Stomach smooth muscle (tissue), 2 donors: Measurements from ENCODE around the gene TMOD1.
"Not testable (repeated sequence)": the region's sequence is repeated elsewhere in the genome, so short reads cannot be mapped to it uniquely, and the experiment has no call there.

Experiments
- H3K27ac ChIP-seq: one replicate; pipeline ENCODE4 v1.7.0; 2013; ENCODE audit warnings: mild to moderate bottlenecking, low read length, inconsistent platforms
- H3K27me3 ChIP-seq, 2 donors: one replicate each; pipeline ENCODE4 v1.7.0; 2013; ENCODE audit warnings: low read length in 2 of 2; ENCODE audit not compliant: insufficient read depth in 2 of 2, control insufficient read depth in 1 of 2
- H3K36me3 ChIP-seq, 2 donors: one replicate each; pipeline ENCODE4 v1.7.0; 2013; ENCODE audit warnings: low read length in 2 of 2; ENCODE audit not compliant: control insufficient read depth in 2 of 2, insufficient read depth in 2 of 2
- H3K4me1 ChIP-seq: one replicate; pipeline ENCODE4 v1.7.0; 2013; ENCODE audit warnings: low read length; ENCODE audit not compliant: control insufficient read depth, insufficient read depth
- H3K4me3 ChIP-seq, 2 donors: one replicate each; pipeline ENCODE4 v1.7.0; 2013; ENCODE audit warnings: low read length in 2 of 2
- H3K9ac ChIP-seq, 2 donors: one replicate each; pipeline ENCODE4 v1.7.0; 2013; ENCODE audit warnings: low read length in 2 of 2, mild to moderate bottlenecking in 1 of 2
- H3K9me3 ChIP-seq, 2 donors: one replicate each; pipeline ENCODE4 v1.7.0; 2013; ENCODE audit warnings: low read length in 2 of 2; ENCODE audit not compliant: control insufficient read depth in 2 of 2
- donor health status: healthy.
- donor health status: Pancreatic carcinoma.

The TMOD1 gene

DNA sequence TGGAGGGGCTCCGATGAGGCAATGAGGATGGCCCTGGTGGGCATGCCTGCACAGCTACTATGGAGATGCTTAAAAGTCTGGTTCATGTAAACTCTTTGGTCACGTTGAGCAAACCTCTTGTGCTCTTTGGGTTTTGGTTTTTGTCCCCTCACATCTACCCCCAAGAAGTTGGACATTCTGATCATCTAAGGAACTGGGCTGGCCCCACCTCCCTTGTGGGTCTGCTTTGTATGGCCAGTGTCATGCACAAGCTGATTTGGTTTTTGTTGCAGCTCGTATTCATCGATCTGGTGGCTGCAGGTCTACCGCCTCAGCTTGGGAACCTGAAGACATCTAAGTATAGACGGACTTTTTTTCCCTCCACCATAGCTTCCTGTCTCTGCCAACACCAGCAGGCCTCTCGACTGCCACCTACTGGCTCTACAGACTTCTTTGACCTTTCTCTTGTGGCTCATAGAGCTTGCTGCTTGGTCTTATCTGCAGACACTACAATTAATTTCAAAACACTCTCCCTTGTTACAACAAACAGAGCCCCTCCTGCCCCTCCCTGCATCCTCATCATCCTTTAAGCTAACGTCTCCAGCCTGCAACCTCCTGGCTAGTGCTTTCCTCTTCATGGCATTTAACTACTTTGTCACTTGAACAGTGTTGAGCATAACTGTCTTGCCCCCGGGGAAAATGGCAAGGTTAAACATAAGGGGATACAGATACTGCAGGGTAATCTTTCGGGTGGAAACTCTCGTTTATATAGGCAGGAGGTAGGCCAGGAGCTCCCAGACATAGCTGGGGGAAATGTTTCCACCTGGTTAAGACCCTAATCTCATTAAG is 97.2 kb downstream of the TMOD1 start:
- H3K9me3 ChIP-seq, result no peaks in the 10 kb centered on the region
- no peak overlapping the region for H3K27ac ChIP-seq
- peak overlapping the region in 1 of 2 donors; percentile 35 for H3K4me3 ChIP-seq
- peaks cover 39% of the 10 kb centered on the region for H3K4me1 ChIP-seq
- no peaks in the 10 kb centered on the region for H3K27me3 ChIP-seq
- peaks cover 33 to 36% of the 10 kb centered on the region in 2 donors for H3K36me3 ChIP-seq
- no peak overlapping the region for H3K9ac ChIP-seq

DNA sequence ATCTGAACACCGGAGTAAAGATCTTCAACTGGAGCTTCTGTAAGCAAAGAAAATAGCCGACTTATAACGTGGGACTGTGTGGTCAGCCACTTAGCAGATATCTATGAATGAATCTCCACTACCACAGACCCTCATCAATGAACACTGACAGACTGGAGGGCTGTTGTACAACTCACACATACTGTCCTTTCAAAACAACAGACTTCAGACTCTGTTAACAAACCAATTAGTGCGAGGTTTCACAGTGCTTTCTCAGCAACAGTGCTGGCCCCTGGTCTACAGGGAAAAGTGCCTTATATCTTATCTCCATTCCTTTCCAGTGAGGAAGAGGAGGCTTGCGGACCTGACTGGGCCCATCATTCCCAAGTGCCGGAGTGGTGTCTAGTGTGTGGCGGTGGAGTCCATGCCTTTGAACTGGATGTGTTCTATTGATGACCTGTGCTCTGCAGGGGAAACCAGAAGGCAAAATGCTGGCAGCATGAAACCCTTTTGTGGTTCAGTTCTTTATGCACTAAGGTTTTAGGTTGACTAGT is 97.9 kb downstream of the TMOD1 start:
- H3K9ac ChIP-seq, result no peak overlapping the region
- H3K27ac ChIP-seq, result no peak overlapping the region
- H3K4me3 ChIP-seq, result no peak overlapping the region

DNA sequence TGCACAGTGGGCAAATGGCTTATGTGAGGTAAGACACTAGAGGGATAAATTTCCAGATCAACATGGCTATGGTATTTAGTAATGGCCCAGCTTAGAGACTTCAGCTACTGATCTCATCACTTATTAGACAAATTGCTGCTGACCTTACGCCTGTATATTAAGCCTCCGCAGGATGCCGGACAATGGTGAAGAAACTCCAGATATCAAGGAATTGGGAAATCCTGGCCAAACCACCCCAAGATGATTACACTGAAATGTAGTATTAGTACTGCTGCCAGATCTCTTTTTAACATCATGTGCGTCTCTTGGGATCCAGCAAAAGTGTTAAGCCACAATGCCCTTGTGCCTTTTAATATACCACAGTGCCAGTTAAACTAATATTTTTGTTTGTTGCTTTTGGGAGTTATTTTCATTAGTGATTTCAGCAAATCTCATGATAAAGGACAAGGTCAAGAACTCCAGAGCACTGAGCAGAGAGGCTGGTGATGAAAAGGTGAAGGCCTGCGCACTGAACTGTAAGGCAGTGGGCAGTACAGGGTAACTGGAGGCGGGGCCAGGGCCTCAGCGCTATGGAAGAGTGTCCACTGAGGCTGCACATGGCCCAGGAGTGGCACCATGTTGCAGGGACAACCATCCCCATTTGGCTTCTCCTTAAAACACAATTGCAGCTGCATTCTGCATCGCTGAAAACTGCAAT is 99.2 kb downstream of the TMOD1 start:
- peaks cover 46 to 47% of the 10 kb centered on the region in 2 donors for H3K36me3 ChIP-seq
- no peaks in the 10 kb centered on the region for H3K9me3 ChIP-seq
- H3K27me3 ChIP-seq, result no peaks in the 10 kb centered on the region
- H3K27ac ChIP-seq, result no peak overlapping the region
- H3K9ac ChIP-seq, result no peak overlapping the region
- H3K4me3 ChIP-seq, result no peak overlapping the region
- H3K4me1 ChIP-seq, result peaks cover 24% of the 10 kb centered on the region

More for the DNA sequence above, 97.9 kb downstream of the TMOD1 start:
- peaks cover 32% of the 10 kb centered on the region for H3K4me1 ChIP-seq
- no peaks in the 10 kb centered on the region for H3K27me3 ChIP-seq
- peaks cover 36 to 42% of the 10 kb centered on the region in 2 donors for H3K36me3 ChIP-seq
- H3K9me3 ChIP-seq, result no peaks in the 10 kb centered on the region

DNA sequence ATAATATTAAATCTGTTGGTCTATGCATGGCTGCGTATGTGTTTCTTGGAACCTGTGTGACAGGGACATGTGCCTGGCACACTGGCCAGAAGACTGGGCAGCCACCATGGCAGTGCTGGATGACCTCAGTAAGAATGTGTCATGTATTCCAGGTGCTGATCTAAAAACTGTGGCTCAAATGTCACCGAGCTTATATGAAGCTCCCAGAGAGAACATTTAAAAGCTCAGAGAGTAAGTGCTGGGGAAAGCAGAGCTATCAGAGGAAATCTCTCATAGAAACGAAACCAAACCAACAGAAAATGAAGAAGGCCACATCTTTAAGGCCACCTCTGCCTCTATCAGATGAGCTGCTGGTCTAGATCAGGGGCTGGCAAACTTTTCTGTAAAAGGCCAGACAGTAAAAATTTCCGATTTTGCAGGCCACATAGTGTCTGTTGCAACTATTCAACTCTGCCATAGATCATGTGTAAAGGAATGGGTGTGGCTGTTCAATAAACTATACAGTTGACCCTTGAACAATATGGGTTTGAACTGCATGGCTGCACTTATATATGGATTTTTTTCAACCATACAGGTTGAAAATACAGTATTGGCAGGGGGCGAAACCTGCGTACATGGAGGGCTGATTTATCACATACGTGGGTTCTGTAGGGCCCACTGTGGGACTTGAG is 99.9 kb downstream of the TMOD1 start:
- no peak overlapping the region for H3K27ac ChIP-seq
- no peak overlapping the region for H3K9ac ChIP-seq
- H3K27me3 ChIP-seq, result no peaks in the 10 kb centered on the region
- peaks cover 48 to 50% of the 10 kb centered on the region in 2 donors for H3K36me3 ChIP-seq
- no peak overlapping the region for H3K4me3 ChIP-seq
- no peaks in the 10 kb centered on the region for H3K9me3 ChIP-seq
- H3K4me1 ChIP-seq, result peaks cover 20% of the 10 kb centered on the region

DNA sequence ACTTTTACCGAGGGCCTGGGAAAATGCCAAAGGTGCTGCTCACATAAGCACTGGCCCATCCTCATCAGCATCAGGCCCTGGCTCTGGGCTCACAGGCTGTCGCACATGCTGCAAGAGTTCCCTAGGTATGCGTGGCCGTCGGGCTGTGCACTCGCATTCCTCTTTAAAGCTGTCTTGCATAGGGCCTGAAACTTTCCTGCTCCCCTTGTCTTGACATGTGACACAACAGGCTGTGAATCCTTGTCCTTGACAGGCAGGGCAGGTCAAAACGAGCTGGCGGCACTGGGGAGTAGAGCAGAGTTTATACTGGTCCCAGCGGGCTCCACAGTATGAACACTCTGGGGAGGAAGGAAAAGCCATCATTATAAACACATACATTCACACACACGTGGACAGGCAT is 101.0 kb downstream of the TMOD1 start:
- Histone ChIP-seq H3K36me3 (peaks cover 48 to 50% of the 10 kb centered on the region in 2 donors), H3K9me3 (no peaks in the 10 kb centered on the region), H3K4me3 (no peak overlapping the region), H3K27ac (peak overlapping the region; percentile 11), H3K9ac (no peak overlapping the region), H3K4me1 (peaks cover 11% of the 10 kb centered on the region), H3K27me3 (no peaks in the 10 kb centered on the region)

DNA sequence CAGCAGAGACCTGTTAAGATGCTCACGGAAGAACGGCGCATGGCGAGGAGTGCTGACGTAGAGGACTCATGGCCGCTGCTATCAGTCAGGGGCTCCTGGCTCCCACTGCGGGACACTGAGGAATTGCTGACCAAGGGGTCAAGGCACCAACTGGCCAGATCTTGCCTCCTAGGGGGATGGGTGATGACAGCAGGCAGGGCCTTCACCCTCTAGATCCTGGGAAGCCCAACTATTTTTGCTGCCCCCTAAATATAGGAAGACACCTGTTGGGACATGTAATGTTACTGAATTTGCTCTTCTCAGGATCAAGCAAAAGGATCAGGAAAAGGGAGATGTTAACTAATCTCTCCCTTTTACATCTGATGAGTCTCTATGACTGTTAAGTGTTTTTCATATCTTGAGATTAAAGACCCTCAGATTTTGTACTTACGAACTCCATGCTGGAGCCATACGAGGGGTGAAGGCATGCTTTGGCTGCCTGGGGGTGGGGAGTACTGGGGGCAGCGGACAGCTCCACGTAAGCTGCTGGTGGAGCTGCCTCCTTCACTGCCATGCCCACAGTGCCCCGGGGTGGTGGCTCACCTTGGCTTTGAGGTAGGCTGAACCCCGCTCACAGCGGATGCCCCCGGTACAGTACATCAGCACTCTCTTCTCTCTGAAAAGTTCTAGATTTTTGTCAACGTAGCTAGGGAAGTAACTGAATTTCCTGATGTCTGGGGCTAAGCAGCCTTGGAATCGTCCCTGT is 103.6 kb downstream of the TMOD1 start:
- H3K4me1 ChIP-seq, result no peaks in the 10 kb centered on the region
- H3K27me3 ChIP-seq, result no peaks in the 10 kb centered on the region
- H3K9ac ChIP-seq, result no peak overlapping the region
- no peak overlapping the region for H3K27ac ChIP-seq
- H3K9me3 ChIP-seq, result no peaks in the 10 kb centered on the region
- H3K4me3 ChIP-seq, result no peak overlapping the region
- peaks cover 43 to 44% of the 10 kb centered on the region in 2 donors for H3K36me3 ChIP-seq

DNA sequence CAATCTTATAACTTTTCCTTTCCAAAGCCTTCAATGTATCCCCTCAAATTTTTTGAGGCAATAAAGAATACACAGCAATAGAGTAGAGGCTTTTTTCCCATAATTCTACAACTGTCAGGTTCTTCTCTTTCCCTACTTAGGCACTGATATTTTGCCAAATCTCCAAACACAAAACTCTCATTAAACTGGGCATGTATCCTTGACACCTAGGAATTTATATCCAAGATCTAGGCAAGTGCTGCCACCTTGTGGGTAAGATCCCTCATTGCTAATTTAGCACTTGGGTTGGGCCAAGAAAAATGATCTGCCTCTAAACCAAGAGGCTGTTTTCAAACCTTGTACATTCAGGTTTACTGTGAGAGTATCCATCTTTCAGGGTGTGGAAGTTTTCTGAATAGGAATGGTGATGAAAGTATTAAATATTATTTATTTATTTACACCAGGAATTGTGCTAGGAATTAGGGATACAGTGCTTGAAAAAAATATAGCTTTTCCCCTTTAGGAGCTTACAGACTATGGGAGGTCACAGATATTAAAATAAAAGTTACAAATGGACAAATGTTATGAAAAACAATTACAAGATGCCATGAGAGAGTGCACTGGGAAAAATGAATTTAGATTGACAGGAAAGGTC is 114.1 kb downstream of the TMOD1 start:
- Histone ChIP-seq H3K27ac (no peak overlapping the region), H3K4me3 (no peak overlapping the region), H3K9me3 (no peaks in the 10 kb centered on the region), H3K27me3 (no peaks in the 10 kb centered on the region), H3K36me3 (peaks cover 14 to 22% of the 10 kb centered on the region in 2 donors), H3K4me1 (no peaks in the 10 kb centered on the region), H3K9ac (no peak overlapping the region)

DNA sequence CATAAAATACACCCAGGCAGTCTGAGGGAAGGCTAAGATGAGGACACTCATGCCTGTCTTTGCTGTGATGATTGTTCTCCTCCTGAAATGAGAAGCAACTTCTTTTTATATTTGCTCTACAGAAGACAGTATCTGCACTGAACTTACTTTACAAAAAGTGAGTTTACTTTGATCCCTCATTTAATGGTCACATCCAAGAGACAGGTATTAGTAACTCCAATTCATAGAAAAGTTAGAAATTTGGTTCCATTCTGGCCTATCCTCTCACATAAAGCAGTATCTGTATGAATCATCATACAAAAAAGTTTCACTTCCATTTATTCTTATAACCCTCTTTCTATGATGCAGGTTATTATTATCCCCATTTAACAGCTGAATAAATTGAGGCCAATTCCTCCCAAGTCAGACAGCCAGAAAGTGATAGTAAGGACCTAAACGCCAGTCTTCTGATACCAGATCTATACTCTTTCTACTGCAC is 116.5 kb downstream of the TMOD1 start:
- Histone ChIP-seq H3K27me3 (no peaks in the 10 kb centered on the region), H3K4me1 (no peaks in the 10 kb centered on the region), H3K36me3 (peaks cover 14 to 16% of the 10 kb centered on the region in 2 donors), H3K9ac (no peak overlapping the region), H3K4me3 (no peak overlapping the region), H3K9me3 (no peaks in the 10 kb centered on the region), H3K27ac (no peak overlapping the region)

DNA sequence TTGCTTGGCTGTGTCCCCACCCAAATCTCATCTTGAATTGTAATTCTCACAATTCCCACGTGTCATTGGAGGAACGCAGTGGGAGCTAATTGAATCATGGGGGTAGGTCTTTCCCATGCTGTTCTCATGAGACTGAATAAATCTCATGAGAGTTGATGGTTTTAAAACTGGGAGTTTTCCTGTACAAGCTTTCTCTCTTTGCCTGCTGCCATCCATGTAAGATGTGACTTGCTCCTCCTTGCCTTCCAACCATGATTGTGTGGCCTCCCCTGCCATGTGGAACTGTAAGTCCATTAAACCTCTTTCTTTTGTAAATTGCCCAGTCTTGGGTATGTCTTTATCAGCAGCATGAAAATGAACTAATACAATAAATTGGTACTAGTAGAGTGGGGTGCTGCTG is 118.6 kb downstream of the TMOD1 start:
- H3K27ac ChIP-seq, H3K9ac ChIP-seq: not testable (repeated sequence)
- peaks cover 19 to 20% of the 10 kb centered on the region in 2 donors for H3K36me3 ChIP-seq

DNA sequence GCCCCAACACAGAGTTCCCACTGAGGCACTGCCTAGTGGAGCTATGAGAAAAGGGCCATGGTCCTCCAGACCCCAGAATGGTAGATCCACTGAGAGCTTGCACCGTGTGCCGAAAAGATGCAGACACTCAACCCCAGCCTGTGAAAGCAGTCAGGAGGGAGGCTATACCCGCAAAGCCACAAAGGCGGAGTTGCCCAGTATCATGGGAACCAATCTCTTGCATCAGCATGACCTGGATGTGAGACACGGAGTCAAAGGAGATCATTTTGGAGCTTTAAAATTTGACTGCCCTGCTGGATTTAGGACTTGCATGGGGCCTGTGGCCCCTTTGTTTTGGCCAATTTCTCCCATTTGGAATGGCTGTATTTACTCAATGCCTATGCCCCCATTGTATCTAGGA is 121.0 kb downstream of the TMOD1 start:
- H3K27ac ChIP-seq, H3K27me3 ChIP-seq, H3K9ac ChIP-seq, H3K9me3 ChIP-seq, H3K4me1 ChIP-seq, H3K4me3 ChIP-seq: not testable (repeated sequence)
- H3K36me3 ChIP-seq, result peaks cover 18 to 21% of the 10 kb centered on the region in 2 donors

More for the DNA sequence above, 118.6 kb downstream of the TMOD1 start:
- not testable (repeated sequence) for H3K4me3 ChIP-seq, H3K9me3 ChIP-seq, H3K27me3 ChIP-seq, H3K4me1 ChIP-seq
